Liver (tissue), 3 donors: Measurements from ENCODE around the gene MBNL2.

Experiments
- CTCF ChIP-seq: fragments of 150-350 bp; IDR thresholded peaks from 2 replicates; pipeline ENCODE4 v1.5.1; 2017; ENCODE audit warnings: improper control_type of control experiment, low read depth, low read length; ENCODE audit not compliant: missing input control
- EGR1 ChIP-seq, 2 donors: IDR thresholded peaks; 2 replicates each; pipeline ENCODE4 v1.6.1; 2016 to 2018; ENCODE audit warnings: antibody characterized with exemption in 2 of 2, low read depth in 2 of 2
- HNF4A ChIP-seq, 2 donors: conservative IDR thresholded peaks; 2 replicates each; pipeline ENCODE4 v1.6.1; 2016; ENCODE audit warnings: antibody characterized with exemption in 2 of 2, mild to moderate bottlenecking in 2 of 2
- JUND ChIP-seq, 2 donors: IDR thresholded peaks; 2 replicates each; pipeline ENCODE4 v1.6.1; 2016; ENCODE audit warnings: antibody characterized with exemption in 2 of 2
- RAD21 ChIP-seq, 2 donors: IDR thresholded peaks; 2 replicates each; pipeline ENCODE4 v1.6.1; 2016; ENCODE audit warnings: antibody characterized with exemption in 2 of 2, mild to moderate bottlenecking in 2 of 2
- RXRA ChIP-seq, 2 donors: IDR thresholded peaks; 2 replicates each; pipeline ENCODE4 v1.6.1; 2017 to 2018; ENCODE audit warnings: antibody characterized with exemption in 2 of 2, mild to moderate bottlenecking in 1 of 2
- SP1 ChIP-seq: IDR thresholded peaks from 2 replicates; pipeline ENCODE4 v1.6.1; 2018; ENCODE audit warnings: antibody characterized with exemption, mild to moderate bottlenecking
- TAF1 ChIP-seq: conservative IDR thresholded peaks from 2 replicates; pipeline ENCODE4 v1.6.1; 2016; ENCODE audit warnings: antibody characterized with exemption, mild to moderate bottlenecking
- YY1 ChIP-seq: IDR thresholded peaks from 2 replicates; pipeline ENCODE4 v1.6.1; 2016; ENCODE audit warnings: antibody characterized with exemption, mild to moderate bottlenecking
- TF ChIP-seq, protein P1 (sequence below): IDR thresholded peaks from 2 replicates; pipeline ENCODE4 v1.6.1; 2016; ENCODE audit warnings: antibody characterized with exemption
- TF ChIP-seq, protein P2 (sequence below): IDR thresholded peaks from 2 replicates; pipeline ENCODE4 v1.6.1; 2016; ENCODE audit warnings: antibody characterized with exemption
- donor health status: healthy.
- donor health status: healthy.

GRCh38 chr13:97185291-97185690, 36.8 kb upstream of the MBNL2 start:
- TF ChIP-seq CTCF (no peak), RAD21 (IDR thresholded peaks at IDR 0.05) (no peak), EGR1 (IDR thresholded peaks at IDR 0.05; ENCODE audit: low read depth in 2 of 2) (no peak), JUND (IDR thresholded peaks at IDR 0.05) (no peak), SP1 (no peak), HNF4A (conservative IDR thresholded peaks at IDR 0.05) (no peak), TAF1 (no peak), RXRA (IDR thresholded peaks at IDR 0.05) (no peak), YY1 (no peak)
- TF ChIP-seq, protein P1, sequence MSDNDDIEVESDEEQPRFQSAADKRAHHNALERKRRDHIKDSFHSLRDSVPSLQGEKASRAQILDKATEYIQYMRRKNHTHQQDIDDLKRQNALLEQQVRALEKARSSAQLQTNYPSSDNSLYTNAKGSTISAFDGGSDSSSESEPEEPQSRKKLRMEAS = no peak
- TF ChIP-seq, protein P2, sequence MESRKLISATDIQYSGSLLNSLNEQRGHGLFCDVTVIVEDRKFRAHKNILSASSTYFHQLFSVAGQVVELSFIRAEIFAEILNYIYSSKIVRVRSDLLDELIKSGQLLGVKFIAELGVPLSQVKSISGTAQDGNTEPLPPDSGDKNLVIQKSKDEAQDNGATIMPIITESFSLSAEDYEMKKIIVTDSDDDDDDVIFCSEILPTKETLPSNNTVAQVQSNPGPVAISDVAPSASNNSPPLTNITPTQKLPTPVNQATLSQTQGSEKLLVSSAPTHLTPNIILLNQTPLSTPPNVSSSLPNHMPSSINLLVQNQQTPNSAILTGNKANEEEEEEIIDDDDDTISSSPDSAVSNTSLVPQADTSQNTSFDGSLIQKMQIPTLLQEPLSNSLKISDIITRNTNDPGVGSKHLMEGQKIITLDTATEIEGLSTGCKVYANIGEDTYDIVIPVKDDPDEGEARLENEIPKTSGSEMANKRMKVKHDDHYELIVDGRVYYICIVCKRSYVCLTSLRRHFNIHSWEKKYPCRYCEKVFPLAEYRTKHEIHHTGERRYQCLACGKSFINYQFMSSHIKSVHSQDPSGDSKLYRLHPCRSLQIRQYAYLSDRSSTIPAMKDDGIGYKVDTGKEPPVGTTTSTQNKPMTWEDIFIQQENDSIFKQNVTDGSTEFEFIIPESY = no peak
